IPS DF 4.7 (cell line): ENCODE measurements around the gene APH1B.
"Not testable (repeated sequence)": the region's sequence is repeated elsewhere in the genome, so short reads cannot be mapped to it uniquely, and the experiment has no call there.

Experiments
- DNase-seq: peaks from one replicate; pipeline ENCODE4 v3.0.0-alpha.2; 2013; ENCODE audit warnings: low spot score; ENCODE audit errors: extremely low read depth

APH1B gene

DNA sequence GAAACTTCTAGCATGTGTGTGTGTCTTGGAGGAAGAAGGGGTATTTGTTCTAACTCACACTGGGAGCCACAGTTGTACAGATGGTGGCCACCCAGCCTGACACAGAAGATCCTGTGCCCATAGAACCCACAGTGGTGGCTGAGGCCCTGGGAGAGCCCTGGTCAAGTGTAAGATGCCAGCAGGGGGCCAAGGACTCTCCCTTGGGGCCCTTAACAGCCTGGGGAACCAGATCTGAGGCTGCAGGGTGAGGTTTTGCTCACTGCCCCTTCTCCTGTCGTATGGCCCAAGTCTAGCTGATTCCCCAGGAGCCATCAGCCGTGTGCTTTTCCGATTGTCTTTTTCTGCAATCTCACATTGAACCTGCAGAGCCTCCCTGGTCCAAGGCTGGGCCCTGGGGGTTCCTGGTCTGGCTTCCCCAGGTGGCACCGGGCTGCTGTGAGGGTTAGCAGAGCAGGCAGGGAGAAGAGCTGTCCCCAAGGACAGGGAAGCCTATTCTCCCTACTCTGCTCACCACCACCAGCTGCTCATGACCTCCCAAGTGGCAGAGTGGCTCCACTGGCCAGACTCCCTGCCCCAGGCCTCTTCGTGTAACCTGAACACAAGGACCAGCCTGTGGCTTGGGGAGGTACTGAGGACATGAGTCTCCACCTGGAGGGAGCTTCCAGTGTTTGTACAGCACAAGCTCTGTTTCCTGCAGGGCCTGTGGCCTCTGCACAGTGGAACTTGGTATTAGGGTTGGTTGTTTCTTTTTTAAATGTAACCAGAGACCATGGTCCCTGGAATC, 52.4 kb downstream of the APH1B start:
- no peak for DNase-seq

DNA sequence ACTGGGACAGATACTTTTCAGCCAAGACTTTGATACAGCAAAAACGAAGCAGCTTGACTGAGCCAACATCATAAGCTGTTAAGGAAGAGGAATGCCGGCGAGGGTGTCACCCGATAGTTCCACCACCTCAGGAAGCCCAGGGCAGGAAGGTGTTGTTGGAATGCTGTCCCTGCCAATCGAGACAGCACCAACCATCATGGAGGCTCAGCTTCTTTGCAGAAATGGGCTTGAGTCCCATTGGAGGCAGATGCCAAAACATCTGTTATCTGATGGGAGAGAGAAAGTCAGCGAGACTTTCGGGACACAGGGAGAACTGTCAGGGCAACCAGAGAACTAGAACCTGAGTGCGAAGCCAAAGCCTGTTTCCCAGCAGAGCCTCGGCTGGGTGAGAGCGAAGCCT, 53.5 kb downstream of the APH1B start:
- DNase-seq, result no peak

DNA sequence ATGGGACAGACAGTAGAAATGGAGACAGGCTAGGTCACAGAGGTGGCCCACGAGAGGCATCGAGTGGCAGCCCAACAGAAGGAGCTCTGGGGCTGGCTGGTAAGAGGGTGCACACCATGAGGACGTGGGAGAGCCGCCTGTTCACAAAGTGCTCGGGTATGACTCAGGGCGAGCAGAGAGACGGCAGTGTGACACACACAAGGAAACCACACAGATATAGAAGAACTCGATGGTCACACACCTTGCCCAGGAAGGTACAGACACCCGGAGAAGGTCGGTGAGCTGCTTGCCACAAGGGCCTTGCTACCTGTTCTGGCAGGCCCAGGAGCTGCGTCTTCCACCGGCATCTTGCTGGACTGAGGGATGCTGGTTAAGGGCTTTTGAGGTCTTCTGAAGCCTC, 54.1 kb downstream of the APH1B start:
- no peak for DNase-seq

DNA sequence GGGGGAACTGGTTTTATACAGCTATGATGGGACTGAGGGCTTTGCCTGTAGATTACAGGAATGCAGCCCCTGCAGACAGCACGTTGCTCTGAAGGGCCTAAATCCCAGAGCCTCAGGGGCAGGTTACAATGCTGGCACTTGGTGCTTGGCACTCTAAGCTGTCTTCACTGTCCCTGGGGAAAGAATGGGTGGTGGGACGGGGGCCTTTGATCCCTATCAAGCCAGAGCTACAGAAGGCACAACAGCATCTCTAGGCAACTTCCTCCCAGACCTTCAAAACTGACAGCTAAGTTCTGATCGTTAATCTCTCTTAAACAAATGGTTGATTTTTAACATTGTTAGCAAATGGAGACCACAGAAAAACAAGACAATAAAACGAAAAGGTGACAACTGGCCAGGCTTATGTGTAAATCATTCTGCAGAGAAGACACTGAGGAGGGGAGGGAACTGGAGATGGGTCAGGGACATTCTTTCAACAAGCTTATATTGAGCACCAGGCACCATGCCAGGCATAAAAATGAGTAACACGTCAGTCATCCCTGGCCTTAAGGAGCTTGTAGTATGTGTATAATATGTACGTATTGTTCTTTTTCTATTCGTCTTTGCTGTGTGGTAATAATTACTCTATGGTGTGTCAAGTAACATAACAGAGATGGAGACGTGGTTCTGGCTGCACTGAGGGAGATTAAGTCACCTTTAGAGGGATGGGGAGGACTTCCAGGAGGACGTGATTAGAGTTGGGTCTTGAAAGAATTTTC, 55.1 kb downstream of the APH1B start:
- no peak for DNase-seq

DNA sequence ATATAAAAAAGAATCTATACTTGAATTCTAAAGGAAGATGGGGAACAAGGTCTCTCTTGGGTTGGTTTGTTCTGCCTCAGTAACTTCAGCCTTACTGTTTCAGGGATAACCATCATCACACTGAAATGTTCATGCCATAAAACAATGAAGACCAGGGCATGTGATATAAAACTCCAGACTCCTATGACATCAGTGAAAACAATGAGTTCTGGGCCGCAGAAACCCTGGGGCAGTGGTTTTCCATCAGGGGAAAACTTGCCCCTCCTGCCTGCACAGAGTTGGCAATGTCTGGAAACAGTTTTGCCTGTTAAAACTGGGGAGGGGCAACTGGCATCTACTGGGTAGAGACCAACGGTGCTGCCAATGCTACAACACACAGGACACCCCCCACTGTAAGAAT, 57.4 kb downstream of the APH1B start:
- no peak for DNase-seq

- DNase-seq, result no peak
Observed at GRCh38 chr15:63335543-63336240, 58.3 kb downstream of the APH1B start.

GRCh38 chr15:63337046-63337445, 59.6 kb downstream of the APH1B start:
- DNase-seq, result no peak

- DNase-seq, result no peak
Observed at GRCh38 chr15:63338170-63338569, 60.8 kb downstream of the APH1B start.

- no peak for DNase-seq
Observed at GRCh38 chr15:63339006-63339766, 61.8 kb downstream of the APH1B start.

DNA sequence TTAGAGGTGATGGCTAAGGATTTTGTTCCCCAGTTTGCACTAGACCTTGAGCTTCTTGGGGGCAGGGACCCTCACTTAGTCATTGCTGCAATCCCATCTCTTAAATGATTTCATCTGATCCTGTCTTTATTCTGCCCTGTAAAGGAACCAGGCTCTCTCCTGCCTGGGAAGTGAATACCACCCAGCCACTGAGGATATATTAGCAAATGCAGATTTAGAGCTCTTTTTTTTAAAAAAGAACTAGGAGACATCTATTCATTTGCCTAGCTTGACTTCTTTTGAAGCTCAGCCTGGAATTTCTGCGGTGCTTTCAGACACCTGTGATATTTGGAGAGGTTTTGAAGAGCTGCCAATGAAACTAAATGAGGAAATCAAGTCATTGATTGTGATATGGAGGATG, 62.4 kb downstream of the APH1B start:
- no peak for DNase-seq

GRCh38 chr15:63340353-63340752, 62.9 kb downstream of the APH1B start:
- DNase-seq, result no peak

DNA sequence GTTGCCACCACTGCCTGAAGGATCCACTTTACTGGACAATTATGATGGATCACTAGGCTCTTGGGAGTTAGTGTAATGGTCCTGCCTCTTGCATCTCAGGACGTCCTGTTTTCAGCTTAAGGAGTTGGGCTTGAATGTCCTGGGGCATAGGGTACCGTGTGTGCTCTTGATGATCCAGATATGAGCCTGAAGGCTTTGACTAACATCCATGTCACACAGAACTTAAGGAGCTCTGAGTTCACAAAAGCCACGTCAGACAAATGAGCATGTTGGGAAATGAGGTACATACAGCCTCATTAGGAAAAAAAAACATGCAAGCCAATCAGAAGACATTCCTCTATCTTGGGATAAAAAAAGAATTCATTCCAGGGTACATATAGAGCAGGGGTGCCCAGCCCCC, 63.5 kb downstream of the APH1B start:
- no peak for DNase-seq

DNA sequence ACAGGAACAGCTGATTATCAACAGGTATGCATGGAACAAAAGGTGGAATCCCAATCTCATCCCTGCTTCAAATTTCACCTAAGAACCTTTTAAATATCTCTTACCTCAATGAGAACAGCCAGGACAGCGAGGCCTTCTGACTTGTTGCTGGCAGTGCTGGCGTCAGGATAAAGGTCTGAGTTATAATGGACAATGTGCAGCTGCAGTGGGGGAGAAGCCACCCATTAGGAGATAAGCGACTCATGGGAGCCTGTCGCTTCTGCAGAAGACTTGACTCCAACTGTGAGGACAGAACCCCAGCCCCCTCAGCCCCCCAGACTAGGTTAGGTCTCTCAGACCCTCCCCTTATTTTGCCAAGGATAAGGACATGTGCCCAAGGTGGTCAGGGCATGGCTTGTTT, 64.5 kb downstream of the APH1B start:
- DNase-seq, result no peak

- not testable (repeated sequence) for DNase-seq
Observed at GRCh38 chr15:63342996-63343562, 65.7 kb downstream of the APH1B start.

DNA sequence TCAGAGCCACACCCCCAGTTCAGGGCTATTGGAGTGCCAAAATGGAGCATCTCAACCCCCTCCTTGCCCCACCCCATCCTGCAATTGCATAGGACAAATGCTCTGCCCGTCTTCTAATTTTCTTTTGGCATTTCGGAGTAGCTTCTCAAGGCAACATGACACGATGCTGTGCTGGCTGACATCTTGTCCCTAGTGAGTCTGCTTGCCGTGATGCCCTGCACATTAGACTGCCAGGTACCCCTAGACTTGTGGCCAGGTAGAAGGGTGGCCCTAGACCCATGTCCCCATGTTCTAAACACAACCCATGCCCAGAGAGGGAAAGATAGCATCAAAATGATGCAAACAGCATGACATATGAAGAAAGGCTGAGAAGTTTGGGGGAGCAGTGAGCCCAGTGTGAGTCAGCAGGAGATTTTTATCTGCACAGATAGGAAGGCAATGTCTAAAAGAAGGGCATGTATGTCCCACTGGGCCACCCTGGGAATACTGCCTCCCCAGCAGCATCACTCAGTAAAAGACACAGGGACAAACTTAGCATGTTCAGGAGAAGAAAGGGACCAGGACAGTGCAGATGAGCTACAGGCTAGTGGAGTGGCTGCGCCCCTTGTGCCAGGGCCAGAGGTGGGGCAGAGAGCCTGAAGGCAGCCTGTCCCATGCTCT, 67.5 kb downstream of the APH1B start:
- no peak for DNase-seq

DNA sequence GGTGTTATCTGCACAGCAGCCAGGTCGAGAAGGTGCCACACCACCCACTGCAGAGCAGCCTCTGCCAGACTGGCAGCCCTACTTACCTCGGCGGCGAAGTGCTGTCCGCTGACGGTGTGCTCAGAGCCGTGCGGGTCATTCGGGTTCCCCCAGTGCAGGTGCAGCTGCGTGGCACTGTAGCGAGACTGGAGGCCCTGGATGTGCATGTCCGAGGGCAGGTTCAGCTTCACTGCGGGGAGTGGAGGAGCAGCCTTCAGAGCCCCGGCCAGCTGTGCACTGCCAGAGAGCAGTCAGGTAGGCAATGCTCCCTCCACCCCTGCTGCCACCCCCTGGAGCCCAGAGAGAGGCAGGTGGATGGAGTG, 68.0 kb downstream of the APH1B start:
- DNase-seq, result no peak

GRCh38 chr15:63347074-63347857, 69.9 kb downstream of the APH1B start:
- no peak for DNase-seq

GRCh38 chr15:63348392-63348791, 71.0 kb downstream of the APH1B start:
- DNase-seq, result no peak

DNA sequence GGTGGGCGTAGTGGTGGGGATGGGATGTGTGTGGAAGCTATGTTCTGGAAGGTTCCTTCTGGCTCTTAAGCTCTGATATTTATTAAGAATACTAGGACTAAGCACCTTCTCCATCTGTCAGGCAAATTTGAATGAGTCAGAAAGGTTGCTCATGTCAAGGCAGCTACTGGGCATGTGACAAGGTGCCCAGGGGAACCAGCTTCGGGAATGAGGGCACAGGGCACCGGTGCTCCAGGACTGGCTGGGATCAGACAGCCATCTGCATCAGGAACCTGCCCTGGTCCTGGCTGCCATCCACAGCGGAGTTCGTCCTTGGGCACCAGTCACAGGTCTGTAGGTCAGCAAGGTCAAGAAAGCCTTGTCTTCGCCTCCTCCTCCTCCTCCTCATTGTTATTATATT, 71.8 kb downstream of the APH1B start:
- DNase-seq, result no peak

- DNase-seq, result no peak
Observed at GRCh38 chr15:63349621-63350020, 72.2 kb downstream of the APH1B start.
